Lower leg skin (tissue), 3 donors: Measurements from ENCODE around the gene COQ2.

Experiments used
- POLR2A ChIP-seq, 2 donors: fragments of 450-650 bp; IDR thresholded peaks; one replicate each; pipeline ENCODE4 v1.6.1; 2016 to 2017; ENCODE audit warnings: antibody characterized with exemption in 2 of 2, mild to moderate bottlenecking in 1 of 2, moderate library complexity in 1 of 2
- TF ChIP-seq, protein P1 (sequence below), 3 donors: fragments of 450-650 bp; IDR thresholded peaks; one replicate each; pipeline ENCODE4 v1.5.1; 2016; ENCODE audit warnings: antibody characterized with exemption in 3 of 3, mild to moderate bottlenecking in 3 of 3, moderate library complexity in 2 of 3

GRCh38 chr4:83231620-83232076 is 53.0 kb downstream of the COQ2 start:
- TF ChIP-seq, protein P1, sequence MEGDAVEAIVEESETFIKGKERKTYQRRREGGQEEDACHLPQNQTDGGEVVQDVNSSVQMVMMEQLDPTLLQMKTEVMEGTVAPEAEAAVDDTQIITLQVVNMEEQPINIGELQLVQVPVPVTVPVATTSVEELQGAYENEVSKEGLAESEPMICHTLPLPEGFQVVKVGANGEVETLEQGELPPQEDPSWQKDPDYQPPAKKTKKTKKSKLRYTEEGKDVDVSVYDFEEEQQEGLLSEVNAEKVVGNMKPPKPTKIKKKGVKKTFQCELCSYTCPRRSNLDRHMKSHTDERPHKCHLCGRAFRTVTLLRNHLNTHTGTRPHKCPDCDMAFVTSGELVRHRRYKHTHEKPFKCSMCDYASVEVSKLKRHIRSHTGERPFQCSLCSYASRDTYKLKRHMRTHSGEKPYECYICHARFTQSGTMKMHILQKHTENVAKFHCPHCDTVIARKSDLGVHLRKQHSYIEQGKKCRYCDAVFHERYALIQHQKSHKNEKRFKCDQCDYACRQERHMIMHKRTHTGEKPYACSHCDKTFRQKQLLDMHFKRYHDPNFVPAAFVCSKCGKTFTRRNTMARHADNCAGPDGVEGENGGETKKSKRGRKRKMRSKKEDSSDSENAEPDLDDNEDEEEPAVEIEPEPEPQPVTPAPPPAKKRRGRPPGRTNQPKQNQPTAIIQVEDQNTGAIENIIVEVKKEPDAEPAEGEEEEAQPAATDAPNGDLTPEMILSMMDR (IDR thresholded peaks at IDR 0.05) = no peak
- TF ChIP-seq POLR2A (IDR thresholded peaks at IDR 0.05) = no peak
